H9 (cell line): ENCODE measurements around the gene MGAT4A. TPM values are rescaled to one million over a fixed set of nuclear protein-coding genes. Genes with fewer than 3 reads are reported as not detected.

Experiments
- DNase-seq: peaks from one replicate; pipeline ENCODE4 v3.0.0-alpha.2; 2017
- H2AFZ ChIP-seq: one replicate; pipeline ENCODE4 v1.6.1; 2013; ENCODE audit warnings: mild to moderate bottlenecking, low read length, control low read depth, moderate library complexity
- H2AK5ac ChIP-seq: 2 replicates; pipeline ENCODE4 v1.6.1; 2013; ENCODE audit warnings: low read length, control low read depth, mixed read lengths; ENCODE audit not compliant: insufficient read length
- H2BK120ac ChIP-seq: one replicate; pipeline ENCODE4 v1.6.1; 2013; ENCODE audit warnings: low read depth, mild to moderate bottlenecking, low read length, control low read depth, inconsistent platforms; ENCODE audit not compliant: poor library complexity, severe bottlenecking
- H2BK12ac ChIP-seq: 2 replicates; pipeline ENCODE4 v1.6.1; 2013; ENCODE audit warnings: low read length, control low read depth, mixed read lengths, low read depth; ENCODE audit not compliant: insufficient read length
- H2BK15ac ChIP-seq: 2 replicates; pipeline ENCODE4 v1.6.1; 2013; ENCODE audit warnings: low read depth, low read length, control low read depth
- H2BK20ac ChIP-seq: one replicate; pipeline ENCODE4 v1.6.1; 2013; ENCODE audit warnings: low read depth, mild to moderate bottlenecking, low read length, control low read depth, inconsistent platforms; ENCODE audit not compliant: poor library complexity, severe bottlenecking
- H2BK5ac ChIP-seq: 2 replicates; pipeline ENCODE4 v1.6.1; 2013; ENCODE audit warnings: low read length, control low read depth, mixed read lengths; ENCODE audit not compliant: insufficient read length
- H3K14ac ChIP-seq: 2 replicates; pipeline ENCODE4 v1.6.1; 2013; ENCODE audit warnings: low read length, control low read depth; ENCODE audit not compliant: insufficient read depth
- H3K18ac ChIP-seq: 2 replicates; pipeline ENCODE4 v1.6.1; 2013; ENCODE audit warnings: low read depth, mild to moderate bottlenecking, mixed read lengths, low read length, control low read depth; ENCODE audit not compliant: insufficient read length
- H3K23ac ChIP-seq: 2 replicates; pipeline ENCODE4 v1.6.1; 2013; ENCODE audit warnings: low read length, control low read depth, mixed read lengths, low read depth; ENCODE audit not compliant: insufficient read length
- H3K23me2 ChIP-seq: 2 replicates; pipeline ENCODE4 v1.6.1; 2013; ENCODE audit warnings: low read depth, mild to moderate bottlenecking, mixed read lengths, low read length, control low read depth; ENCODE audit not compliant: insufficient read length, poor library complexity, severe bottlenecking
- H3K27ac ChIP-seq: 2 replicates; pipeline ENCODE4 v1.5.1; 2013; ENCODE audit warnings: low read length, control low read depth, mixed read lengths, low read depth; ENCODE audit not compliant: insufficient read length
- H3K27me3 ChIP-seq: 2 replicates; pipeline ENCODE4 v1.6.1; 2013; ENCODE audit warnings: low read length, control low read depth, inconsistent platforms; ENCODE audit not compliant: insufficient read depth
- H3K4ac ChIP-seq: 2 replicates; pipeline ENCODE4 v1.6.1; 2013; ENCODE audit warnings: low read depth, mild to moderate bottlenecking, control low read depth, inconsistent platforms, low read length, moderate library complexity
- H3K4me1 ChIP-seq: 2 replicates; pipeline ENCODE4 v1.6.1; 2013; ENCODE audit warnings: low read length, control low read depth, inconsistent platforms; ENCODE audit not compliant: insufficient read depth
- H3K4me2 ChIP-seq: 2 replicates; pipeline ENCODE4 v1.6.1; 2013; ENCODE audit warnings: low read length, control low read depth, mixed read lengths; ENCODE audit not compliant: insufficient read length, insufficient read depth
- H3K56ac ChIP-seq: 2 replicates; pipeline ENCODE4 v1.6.1; 2013; ENCODE audit warnings: low read depth, mild to moderate bottlenecking, mixed read lengths, low read length, control low read depth; ENCODE audit not compliant: insufficient read length
- H3K79me1 ChIP-seq: 2 replicates; pipeline ENCODE4 v1.6.1; 2013; ENCODE audit warnings: low read depth, mild to moderate bottlenecking, moderate library complexity, low read length, control low read depth, inconsistent platforms; ENCODE audit not compliant: insufficient read depth, poor library complexity, severe bottlenecking
- H3K79me2 ChIP-seq: 2 replicates; pipeline ENCODE4 v1.6.1; 2013; ENCODE audit warnings: low read length, control low read depth, inconsistent platforms; ENCODE audit not compliant: insufficient read depth
- H3K9ac ChIP-seq: 2 replicates; pipeline ENCODE4 v1.6.1; 2013; ENCODE audit warnings: low read length, control low read depth, mixed read lengths; ENCODE audit not compliant: insufficient read length; ENCODE audit errors: extremely low read depth
- H3K9me3 ChIP-seq: one replicate; pipeline ENCODE4 v1.6.1; 2013; ENCODE audit warnings: low read depth, low read length, inconsistent platforms; ENCODE audit not compliant: control insufficient read depth
- H3T11ph ChIP-seq: one replicate; pipeline ENCODE4 v1.6.1; 2013; ENCODE audit warnings: mild to moderate bottlenecking, low read length, control low read depth, inconsistent platforms
- H4K20me1 ChIP-seq: one replicate; pipeline ENCODE4 v1.6.1; 2013; ENCODE audit not compliant: control insufficient read depth, insufficient read length, insufficient read depth
- H4K5ac ChIP-seq: 2 replicates; pipeline ENCODE4 v1.6.1; 2013; ENCODE audit warnings: low read depth, mild to moderate bottlenecking, mixed read lengths, low read length, control low read depth; ENCODE audit not compliant: insufficient read length
- H4K8ac ChIP-seq: replicated peaks from 2 replicates; pipeline ENCODE4 v1.6.1; 2013; ENCODE audit warnings: low read length, control low read depth, mixed read lengths, low read depth; ENCODE audit not compliant: insufficient read length
- H4K91ac ChIP-seq: 2 replicates; pipeline ENCODE4 v1.6.1; 2013; ENCODE audit warnings: low read depth, mild to moderate bottlenecking, moderate library complexity, mixed read lengths, low read length, control low read depth; ENCODE audit not compliant: insufficient read length
- H3K27ac Mint-ChIP-seq, 3 experiments: 2 replicates in 2 of 3; 3 replicates in 1 of 3; pipeline ENCODE4 v1.8.0; 2020 to 2021; ENCODE audit warnings: mixed read lengths in 3 of 3, mild to moderate bottlenecking in 1 of 3, moderate library complexity in 1 of 3
- H3K27me3 Mint-ChIP-seq: 2 replicates; pipeline ENCODE4 v1.8.0; 2021; ENCODE audit warnings: low read depth, mild to moderate bottlenecking, moderate library complexity, mixed read lengths
- H3K36me3 Mint-ChIP-seq, 3 experiments: 2 replicates in 2 of 3; 3 replicates in 1 of 3; pipeline ENCODE4 v1.8.0; 2020 to 2021; ENCODE audit warnings: low read depth in 3 of 3, mixed read lengths in 3 of 3; ENCODE audit not compliant: insufficient read depth in 1 of 3
- H3K4me1 Mint-ChIP-seq, 2 experiments: 2 replicates each; pipeline ENCODE4 v1.8.0; 2020; ENCODE audit warnings: mixed read lengths in 2 of 2
- H3K4me3 Mint-ChIP-seq, 2 experiments: 2 replicates in 1 of 2; 3 replicates in 1 of 2; pipeline ENCODE4 v1.8.0; 2020 to 2021; ENCODE audit warnings: mild to moderate bottlenecking in 2 of 2, mixed read lengths in 2 of 2, moderate library complexity in 1 of 2
- H3K9me3 Mint-ChIP-seq, 2 experiments: 2 replicates in 1 of 2; 3 replicates in 1 of 2; pipeline ENCODE4 v1.8.0; 2020; ENCODE audit warnings: mild to moderate bottlenecking in 2 of 2, mixed read lengths in 2 of 2, moderate library complexity in 1 of 2
- WGBS: extraction: QIAGEN DNeasy Blood & Tissue Kit; methylation state at CpG from one replicate; pipeline ENCODE4 v1.1.7; 2013; ENCODE audit warnings: missing lambda C conversion rate, low lambda C conversion rate, mixed read lengths; ENCODE audit not compliant: insufficient read length; ENCODE audit errors: extremely low coverage; 5-methylcytosine and 5-hydroxymethylcytosine counted together
- total RNA-seq: library from RNA; stranded (reverse); gene quantifications from 2 replicates; pipeline ENCODE4 v1.2.1, GENCODE V29; 2021
- TF ChIP-seq, protein P1 (sequence below): fragments of 200-600 bp; sonication (generic); conservative IDR thresholded peaks from 3 replicates; pipeline ENCODE4 v1.8.0; 2021; ENCODE audit warnings: antibody characterized with exemption, mild to moderate bottlenecking

Gene MGAT4A
- total RNA-seq, 1 experiment from 2014 or later, result 3.5 TPM

- H3K4me3 Mint-ChIP-seq, result no peak overlapping the region
- TF ChIP-seq, protein P1, sequence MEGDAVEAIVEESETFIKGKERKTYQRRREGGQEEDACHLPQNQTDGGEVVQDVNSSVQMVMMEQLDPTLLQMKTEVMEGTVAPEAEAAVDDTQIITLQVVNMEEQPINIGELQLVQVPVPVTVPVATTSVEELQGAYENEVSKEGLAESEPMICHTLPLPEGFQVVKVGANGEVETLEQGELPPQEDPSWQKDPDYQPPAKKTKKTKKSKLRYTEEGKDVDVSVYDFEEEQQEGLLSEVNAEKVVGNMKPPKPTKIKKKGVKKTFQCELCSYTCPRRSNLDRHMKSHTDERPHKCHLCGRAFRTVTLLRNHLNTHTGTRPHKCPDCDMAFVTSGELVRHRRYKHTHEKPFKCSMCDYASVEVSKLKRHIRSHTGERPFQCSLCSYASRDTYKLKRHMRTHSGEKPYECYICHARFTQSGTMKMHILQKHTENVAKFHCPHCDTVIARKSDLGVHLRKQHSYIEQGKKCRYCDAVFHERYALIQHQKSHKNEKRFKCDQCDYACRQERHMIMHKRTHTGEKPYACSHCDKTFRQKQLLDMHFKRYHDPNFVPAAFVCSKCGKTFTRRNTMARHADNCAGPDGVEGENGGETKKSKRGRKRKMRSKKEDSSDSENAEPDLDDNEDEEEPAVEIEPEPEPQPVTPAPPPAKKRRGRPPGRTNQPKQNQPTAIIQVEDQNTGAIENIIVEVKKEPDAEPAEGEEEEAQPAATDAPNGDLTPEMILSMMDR, result no peak
- peaks cover 4% of the 10 kb centered on the region for H3K27me3 Mint-ChIP-seq
Measured at GRCh38 chr2:98743835-98744234, 12.9 kb upstream of the MGAT4A start.

More at GRCh38 chr2:98743835-98744234, 12.9 kb upstream of the MGAT4A start:
- H3K56ac ChIP-seq, result no peak overlapping the region
- no peak overlapping the region for H3K4ac ChIP-seq
- no peak overlapping the region for H3K4me2 ChIP-seq
- no peaks in the 10 kb centered on the region; the same call in 1 of the 2 replicates for H3K4me1 ChIP-seq
- no peak overlapping the region for H3K27ac Mint-ChIP-seq
- no peak overlapping the region for H2BK5ac ChIP-seq
- H3K79me1 ChIP-seq, result no peaks in the 10 kb centered on the region
- no peaks in the 10 kb centered on the region for H4K20me1 ChIP-seq
- H2BK12ac ChIP-seq, result no peak overlapping the region
- DNase-seq, result no peak
- no peak overlapping the region for H4K5ac ChIP-seq
- H3K27me3 ChIP-seq, result no peaks in the 10 kb centered on the region
- WGBS, result no CpG with 5 or more reads among the region's 1 CpG
- H2BK20ac ChIP-seq, result no peak overlapping the region
- no peaks in the 10 kb centered on the region for H3K9me3 Mint-ChIP-seq
- H2AFZ ChIP-seq, result no peak overlapping the region
- H3K14ac ChIP-seq, result no peak overlapping the region
- no peaks in the 10 kb centered on the region for H3K9me3 ChIP-seq
- no peak overlapping the region for H3T11ph ChIP-seq
- no peak overlapping the region for H2AK5ac ChIP-seq
- no peaks in the 10 kb centered on the region for H3K36me3 Mint-ChIP-seq
- H2BK120ac ChIP-seq, result no peak overlapping the region
- no peak overlapping the region for H3K18ac ChIP-seq
- H3K9ac ChIP-seq, result no peak overlapping the region
- no peak overlapping the region for H3K23ac ChIP-seq
- no peaks in the 10 kb centered on the region for H3K79me2 ChIP-seq
- H4K91ac ChIP-seq, result no peak overlapping the region
- H4K8ac ChIP-seq, result no peak overlapping the region
- H3K27ac ChIP-seq, result no peak overlapping the region
- H3K23me2 ChIP-seq, result no peaks in the 10 kb centered on the region
- no peak overlapping the region for H2BK15ac ChIP-seq
- H3K4me1 Mint-ChIP-seq, result peaks cover 10 to 11% of the 10 kb centered on the region in 2 experiments
